GM10847 (cell line): ENCODE data around the gene TMEM181.

Experiments used
- POLR2A ChIP-seq: IDR thresholded peaks from 2 replicates; pipeline ENCODE4 v1.6.1; 2011; ENCODE audit not compliant: insufficient read length; ENCODE audit errors: extremely low read depth

TMEM181 gene

GRCh38 chr6:158634695-158635426 is 75.0 kb downstream of the TMEM181 start:
- no peak for TF ChIP-seq POLR2A

GRCh38 chr6:158635427-158636073 is 75.7 kb downstream of the TMEM181 start:
- TF ChIP-seq POLR2A: no peak

GRCh38 chr6:158636778-158637177 is 76.9 kb downstream of the TMEM181 start:
- no peak for TF ChIP-seq POLR2A

- TF ChIP-seq POLR2A: no peak
Measured at GRCh38 chr6:158638324-158638854, 78.5 kb downstream of the TMEM181 start.

- no peak for TF ChIP-seq POLR2A
Measured at GRCh38 chr6:158639056-158639455, 79.2 kb downstream of the TMEM181 start.

GRCh38 chr6:158640519-158640918 is 80.6 kb downstream of the TMEM181 start:
- no peak for TF ChIP-seq POLR2A

GRCh38 chr6:158642097-158642601 is 82.3 kb downstream of the TMEM181 start:
- TF ChIP-seq POLR2A: no peak

- no peak for TF ChIP-seq POLR2A
Measured at GRCh38 chr6:158643836-158644230, 83.9 kb downstream of the TMEM181 start.

GRCh38 chr6:158644231-158645063 is 84.6 kb downstream of the TMEM181 start, which contains the start of gene DYNLT1:
Gene DYNLT1 (minus strand): TSS chr6:158644743. CDS start chr6:158644708, 35 bp downstream.
- peak; percentile 80 for TF ChIP-seq POLR2A

- no peak for TF ChIP-seq POLR2A
Measured at GRCh38 chr6:158645064-158646022, 85.5 kb downstream of the TMEM181 start.

- TF ChIP-seq POLR2A: no peak
Measured at GRCh38 chr6:158646023-158646910, 86.4 kb downstream of the TMEM181 start.

GRCh38 chr6:158647501-158647900 is 87.6 kb downstream of the TMEM181 start:
- TF ChIP-seq POLR2A: no peak

GRCh38 chr6:158648682-158649131 is 88.8 kb downstream of the TMEM181 start:
- no peak for TF ChIP-seq POLR2A
